NCI-H2029 (cell line): ENCODE data around the gene HUWE1.
A peak's percentile ranks its signal among the peaks of the same experiment; 100 is the strongest.
"Not testable (repeated sequence)": the region's sequence is repeated elsewhere in the genome, so short reads cannot be mapped to it uniquely, and the experiment has no call there.

Experiments
- DNase-seq: peaks from one replicate; lab custom pipeline; 2025; lab: John Stamatoyannopoulos, UW

HUWE1 gene

DNA sequence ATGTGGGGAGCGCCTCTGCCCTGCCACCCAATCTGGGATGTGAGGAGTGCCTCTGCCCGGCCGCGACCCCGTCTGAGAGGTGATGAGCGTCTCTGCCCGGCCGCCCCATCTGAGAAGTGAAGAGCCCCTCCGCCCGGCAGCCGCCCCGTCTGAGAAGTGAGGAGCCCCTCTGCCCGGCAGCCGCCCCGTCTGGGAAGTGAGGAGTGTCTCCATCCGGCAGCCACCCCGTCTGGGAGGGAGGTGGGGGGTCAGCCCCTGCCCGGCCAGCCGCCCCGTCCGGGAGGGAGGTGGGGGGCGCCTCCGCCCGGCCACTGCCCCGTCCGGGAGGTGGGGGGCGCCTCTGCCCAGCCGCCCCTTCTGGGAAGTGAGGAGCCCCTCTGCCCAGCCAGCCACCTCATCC is 182.5 kb downstream of the HUWE1 start:
- not testable (repeated sequence) for DNase-seq

DNA sequence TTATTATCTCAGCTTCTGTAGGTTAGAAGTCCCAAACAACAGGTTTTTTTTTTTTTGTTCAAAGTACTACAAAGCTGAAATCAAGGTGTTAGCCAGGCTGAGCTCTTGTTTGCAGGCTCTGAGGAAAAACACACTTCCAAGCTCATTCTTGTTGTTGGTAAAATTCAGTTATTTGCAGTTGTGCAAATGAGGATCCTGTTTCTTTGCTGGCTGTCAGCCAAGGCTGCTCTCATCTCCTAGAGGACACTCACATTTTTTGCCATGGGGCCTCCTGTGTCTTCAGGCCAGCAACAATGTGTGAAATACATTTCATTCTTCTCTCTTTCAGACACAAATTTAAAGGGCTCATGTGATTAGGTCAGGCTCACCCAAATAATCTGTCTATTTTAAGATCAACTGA is 192.1 kb downstream of the HUWE1 start:
- DNase-seq, result peak; percentile 28

DNA sequence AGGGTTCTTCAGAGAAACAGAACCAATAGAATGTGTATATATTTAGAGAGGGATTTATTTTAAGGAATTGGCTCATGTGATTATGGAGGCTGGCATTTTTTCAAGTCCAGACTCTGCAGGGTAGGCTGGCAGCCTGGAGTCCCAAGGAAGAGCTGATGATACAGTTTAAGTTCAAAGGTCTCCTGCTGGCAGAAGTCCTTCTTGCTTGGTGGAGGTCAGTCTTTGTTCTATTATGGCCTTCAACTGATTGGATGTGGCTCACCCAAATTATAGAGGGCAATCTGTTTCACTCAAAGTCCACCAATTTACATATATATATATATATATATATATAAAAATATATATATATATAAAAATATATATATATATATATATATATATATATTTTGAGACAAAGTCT is 200.2 kb downstream of the HUWE1 start:
- no peak for DNase-seq

DNA sequence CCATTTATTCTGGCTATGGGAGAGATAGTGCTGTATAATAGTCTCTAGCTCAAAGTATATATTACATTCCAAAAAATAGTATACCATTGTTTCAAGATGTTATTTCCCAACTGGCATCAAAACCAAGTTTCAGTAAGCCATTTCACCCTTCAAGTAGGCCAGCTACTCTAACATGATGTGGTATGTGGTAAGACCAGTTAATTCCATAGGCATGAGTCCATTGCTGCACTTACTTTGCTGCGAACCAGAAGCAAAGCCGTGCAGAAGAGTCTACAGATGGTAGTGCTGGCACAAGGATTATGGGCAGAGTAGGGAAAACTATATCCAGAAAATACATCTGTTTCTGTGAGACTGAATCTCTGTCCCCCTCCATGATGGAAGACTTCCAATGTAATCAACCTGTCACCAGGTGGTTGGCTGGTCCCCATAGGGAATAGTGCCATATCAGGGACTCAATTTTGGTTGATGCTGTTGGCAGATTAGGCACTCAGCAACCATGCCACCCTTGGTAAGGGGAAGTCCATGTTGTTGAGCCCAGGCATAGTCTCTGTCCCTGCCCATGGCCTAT is 202.6 kb downstream of the HUWE1 start:
- no peak for DNase-seq

DNA sequence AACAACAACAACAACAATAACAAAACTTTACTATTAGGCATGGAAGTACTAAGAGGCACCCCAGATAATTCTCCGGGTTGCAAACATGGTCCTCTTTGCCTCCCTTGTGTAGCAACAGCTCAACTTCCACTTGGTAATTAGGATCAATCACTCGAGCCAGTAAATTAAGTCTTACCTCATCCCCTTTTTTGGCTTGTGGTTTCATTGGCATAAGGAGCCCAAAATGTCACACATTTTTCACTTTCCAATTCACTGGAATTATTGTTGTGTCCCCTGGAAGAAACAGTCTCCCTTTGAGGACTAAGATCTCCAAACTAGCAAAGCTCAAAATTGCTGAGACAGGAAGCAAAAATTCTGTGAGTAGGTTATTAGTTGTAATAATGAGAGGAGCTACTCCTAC is 203.1 kb downstream of the HUWE1 start:
- no peak for DNase-seq
